Upper lobe of left lung (tissue), 6 donors: ENCODE data around the gene PIF1. TPM values are rescaled to one million over a fixed set of nuclear protein-coding genes. Genes with fewer than 3 reads are reported as not detected.

Experiments
- ATAC-seq, 2 donors: fragments of 200-7000 bp; cut with Tn5 transposase; one replicate each; pipeline ENCODE4 v1.9.1; 2022; ENCODE audit warnings: mild to moderate bottlenecking in 2 of 2, moderate library complexity in 2 of 2; ENCODE audit not compliant: low FRiP score in 2 of 2
- DNase-seq, 2 donors: peaks; one replicate each; pipeline ENCODE4 v3.0.0-alpha.2; 2019 to 2020
- H3K27ac ChIP-seq, 4 donors: fragments of 200-600 bp; sonication (generic); one replicate each; pipeline ENCODE4 v1.5.1; 2016 to 2019
- H3K27me3 ChIP-seq, 4 donors: fragments of 200-600 bp; sonication (generic); one replicate each; pipeline ENCODE4 v1.5.1; 2017 to 2019
- H3K36me3 ChIP-seq, 4 donors: fragments of 200-600 bp; sonication (generic); one replicate each; pipeline ENCODE4 v1.5.1; 2016 to 2019
- H3K4me1 ChIP-seq, 4 donors: fragments of 200-600 bp; sonication (generic); one replicate each; pipeline ENCODE4 v1.5.1; 2018 to 2019
- H3K4me3 ChIP-seq, 4 donors: fragments of 200-600 bp; sonication (generic); one replicate each; pipeline ENCODE4 v1.5.1; 2017 to 2019; ENCODE audit warnings: mild to moderate bottlenecking in 2 of 4, moderate library complexity in 1 of 4
- H3K9me3 ChIP-seq, 4 donors: fragments of 200-600 bp; sonication (generic); one replicate each; pipeline ENCODE4 v1.5.1; 2018 to 2019
- EP300 ChIP-seq, 4 donors: sonication (generic); formaldehyde crosslinking; IDR thresholded peaks; one replicate each; pipeline ENCODE4 v1.5.1; 2017; ENCODE audit warnings: antibody characterized with exemption in 4 of 4, control low read depth in 2 of 4
- POLR2A ChIP-seq, 4 donors: fragments of 450-650 bp; IDR thresholded peaks; one replicate each; pipeline ENCODE4 v1.5.1; 2016 to 2017; ENCODE audit warnings: antibody characterized with exemption in 4 of 4, mild to moderate bottlenecking in 2 of 4
- POLR2AphosphoS5 ChIP-seq, 2 donors: sonication (generic); formaldehyde crosslinking; IDR thresholded peaks; one replicate each; pipeline ENCODE4 v1.5.1; 2017; ENCODE audit warnings: antibody characterized with exemption in 2 of 2
- WGBS, 2 donors: methylation state at CpG; one replicate each; pipeline ENCODE4 v1.1.5; 2017 to 2018; 5-methylcytosine and 5-hydroxymethylcytosine counted together
- total RNA-seq, 6 donors: library from RNA; depleted of rRNA in 4 of 6; stranded (reverse); fragments of >200 nt in 4 of 6; gene quantifications; one replicate each; pipeline versions ENCODE4 v1.1.0 to v1.2.1, GENCODE V29; 2016 to 2021
- TF ChIP-seq, protein P1 (sequence below), 6 experiments: fragments of 450-650 bp in 4 of 6; fragments of 200-600 bp in 2 of 6; sonication (generic) in 2 of 6; IDR thresholded peaks; one replicate each; pipeline ENCODE4 v1.5.1; 2016 to 2019; ENCODE audit warnings: antibody characterized with exemption in 6 of 6
- donor health status: DM: no; HTN: no; CAD: no; lungs with moderate emphysema.
- donor health status: DM: no; HTN: yes; CAD: no; lungs with severe emphysema.

Gene PIF1
- total RNA-seq, 6 donors from 2014 or later = 0.61 to 6.2 (median 1.1) TPM

GRCh38 chr15:64772964-64773363 lies 52.5 kb downstream of the PIF1 start:
- 94 to 95% methylated on average over 6 of the region's 6 CpGs for WGBS, 2 donors
- no peak overlapping the region for H3K27ac ChIP-seq
- DNase-seq = no peak
- TF ChIP-seq, protein P1, sequence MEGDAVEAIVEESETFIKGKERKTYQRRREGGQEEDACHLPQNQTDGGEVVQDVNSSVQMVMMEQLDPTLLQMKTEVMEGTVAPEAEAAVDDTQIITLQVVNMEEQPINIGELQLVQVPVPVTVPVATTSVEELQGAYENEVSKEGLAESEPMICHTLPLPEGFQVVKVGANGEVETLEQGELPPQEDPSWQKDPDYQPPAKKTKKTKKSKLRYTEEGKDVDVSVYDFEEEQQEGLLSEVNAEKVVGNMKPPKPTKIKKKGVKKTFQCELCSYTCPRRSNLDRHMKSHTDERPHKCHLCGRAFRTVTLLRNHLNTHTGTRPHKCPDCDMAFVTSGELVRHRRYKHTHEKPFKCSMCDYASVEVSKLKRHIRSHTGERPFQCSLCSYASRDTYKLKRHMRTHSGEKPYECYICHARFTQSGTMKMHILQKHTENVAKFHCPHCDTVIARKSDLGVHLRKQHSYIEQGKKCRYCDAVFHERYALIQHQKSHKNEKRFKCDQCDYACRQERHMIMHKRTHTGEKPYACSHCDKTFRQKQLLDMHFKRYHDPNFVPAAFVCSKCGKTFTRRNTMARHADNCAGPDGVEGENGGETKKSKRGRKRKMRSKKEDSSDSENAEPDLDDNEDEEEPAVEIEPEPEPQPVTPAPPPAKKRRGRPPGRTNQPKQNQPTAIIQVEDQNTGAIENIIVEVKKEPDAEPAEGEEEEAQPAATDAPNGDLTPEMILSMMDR (IDR thresholded peaks at IDR 0.05) = no peak
- TF ChIP-seq EP300 (IDR thresholded peaks at IDR 0.05) (no peak), POLR2AphosphoS5 (IDR thresholded peaks at IDR 0.05) (no peak), POLR2A (IDR thresholded peaks at IDR 0.05) (no peak)
- no peak for ATAC-seq
- no peaks in the 10 kb centered on the region for H3K9me3 ChIP-seq
- no peak overlapping the region for H3K4me3 ChIP-seq
- H3K36me3 ChIP-seq = no peaks in the 10 kb centered on the region
- H3K27me3 ChIP-seq = peaks cover 0 to 15% (median 4%) of the 10 kb centered on the region in 4 donors
- peaks cover 0 to 25% (median 5%) of the 10 kb centered on the region in 4 donors for H3K4me1 ChIP-seq

DNA sequence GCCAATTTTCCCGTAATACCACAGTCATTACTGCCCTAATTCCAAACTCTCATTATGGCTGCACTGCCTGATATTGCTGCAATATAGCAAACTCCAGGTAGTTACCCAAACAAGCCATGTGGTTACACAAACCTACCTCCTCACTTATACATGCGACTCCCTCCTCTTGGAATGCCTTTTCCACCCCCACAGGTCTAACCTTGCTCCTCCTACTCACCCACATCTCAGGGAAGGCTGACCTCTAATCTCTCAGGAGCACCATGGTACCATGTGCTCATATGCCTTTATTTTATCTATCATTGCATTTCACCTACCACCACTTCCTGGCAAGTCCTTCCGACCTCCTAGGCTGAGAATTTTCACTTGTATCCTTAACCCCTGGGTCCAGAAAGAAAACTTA lies 53.0 kb downstream of the PIF1 start:
- DNase-seq (no peak), ATAC-seq (no peak)
- no peaks in the 10 kb centered on the region for H3K36me3 ChIP-seq
- H3K27me3 ChIP-seq = peaks cover 0 to 15% (median 4%) of the 10 kb centered on the region in 4 donors
- TF ChIP-seq, protein P1 (IDR thresholded peaks at IDR 0.05) = no peak
- TF ChIP-seq POLR2AphosphoS5 (IDR thresholded peaks at IDR 0.05) (no peak), EP300 (IDR thresholded peaks at IDR 0.05) (no peak), POLR2A (IDR thresholded peaks at IDR 0.05) (no peak)
- H3K27ac ChIP-seq = no peak overlapping the region
- no peak overlapping the region for H3K4me3 ChIP-seq
- H3K4me1 ChIP-seq = peaks cover 0 to 25% (median 5%) of the 10 kb centered on the region in 4 donors
- 57 to 80% methylated on average over 3 of the region's 3 CpGs for WGBS, 2 donors
- no peaks in the 10 kb centered on the region for H3K9me3 ChIP-seq

- 36 to 77% methylated on average over 2 of the region's 2 CpGs for WGBS, 2 donors
- no peak overlapping the region for H3K27ac ChIP-seq
- ATAC-seq (no peak), DNase-seq (no peak)
- no peaks in the 10 kb centered on the region for H3K9me3 ChIP-seq
- no peaks in the 10 kb centered on the region for H3K36me3 ChIP-seq
- peaks cover 0 to 15% (median 2%) of the 10 kb centered on the region in 4 donors for H3K4me1 ChIP-seq
- H3K4me3 ChIP-seq = no peak overlapping the region
- no peak for TF ChIP-seq EP300 (IDR thresholded peaks at IDR 0.05)
- TF ChIP-seq POLR2A (IDR thresholded peaks at IDR 0.05) = no peak
- no peak for TF ChIP-seq POLR2AphosphoS5 (IDR thresholded peaks at IDR 0.05)
- TF ChIP-seq, protein P1 (IDR thresholded peaks at IDR 0.05) = no peak
- H3K27me3 ChIP-seq = peaks cover 0 to 6% (median 4%) of the 10 kb centered on the region in 4 donors
Measured at GRCh38 chr15:64770626-64771025, 54.8 kb downstream of the PIF1 start.

DNA sequence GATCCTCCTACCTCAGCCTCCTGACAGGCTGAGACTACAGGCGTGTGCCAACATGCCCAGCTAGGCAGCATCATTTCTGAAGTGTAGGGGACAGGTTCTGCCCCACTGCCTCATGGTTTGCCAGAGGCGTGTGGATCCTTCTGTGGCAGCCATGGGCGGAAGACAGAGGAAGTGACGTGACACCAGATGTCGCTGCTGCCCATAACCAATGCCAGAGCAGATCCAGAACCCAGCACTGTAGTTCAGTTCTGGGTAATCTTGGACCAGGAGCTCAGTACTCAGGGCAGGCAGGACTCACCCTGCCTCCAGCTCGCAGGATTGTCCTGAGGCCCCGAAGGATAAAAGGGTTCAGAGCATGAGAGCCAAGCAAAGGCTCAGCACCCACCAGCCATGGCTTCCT lies 58.2 kb downstream of the PIF1 start:
- no peaks in the 10 kb centered on the region for H3K36me3 ChIP-seq
- 83 to 88% methylated on average over 3 to 6 of the region's 7 CpGs for WGBS, 2 donors

More for the DNA sequence above, 58.2 kb downstream of the PIF1 start:
- ATAC-seq (no peak), DNase-seq (no peak)
- H3K27ac ChIP-seq = no peak overlapping the region
- no peaks in the 10 kb centered on the region for H3K9me3 ChIP-seq
- TF ChIP-seq, protein P1 (IDR thresholded peaks at IDR 0.05) = no peak
- TF ChIP-seq POLR2AphosphoS5 (IDR thresholded peaks at IDR 0.05) (no peak), EP300 (IDR thresholded peaks at IDR 0.05) (no peak), POLR2A (IDR thresholded peaks at IDR 0.05) (no peak)
- H3K4me3 ChIP-seq = no peak overlapping the region
- no peaks in the 10 kb centered on the region for H3K27me3 ChIP-seq
- H3K4me1 ChIP-seq = no peaks in the 10 kb centered on the region
